Panc1 (cell line): ENCODE data around the gene PYGM. TPM values are rescaled to one million over a fixed set of nuclear protein-coding genes. Genes with fewer than 3 reads are reported as not detected.

ENCODE experiments used
- ATAC-seq: fragments of 200-7000 bp; cut with Tn5 transposase; 2 replicates; pipeline ENCODE4 v1.9.1; 2020; ENCODE audit warnings: mild to moderate bottlenecking, moderate library complexity
- BruUV-seq: library from RNA; stranded (reverse); fragments of 400-500 nt; replicated peaks from 2 replicates; lab custom pipeline; 2021; lab: Mats Ljungman, UMichigan
- CTCF ChIA-PET: fragments of 300-600 bp; sonication (Branson Sonifier 250); formaldehyde crosslinking; loops from one replicate; lab custom pipeline; 2022; ENCODE audit warnings: antibody characterized with exemption; lab: Charles Lee
- POLR2A ChIA-PET: fragments of 300-600 bp; sonication (Branson Sonifier 250); formaldehyde crosslinking; loops from one replicate; lab custom pipeline; 2022; ENCODE audit warnings: antibody characterized with exemption; lab: Charles Lee
- DNase-seq: peaks from one replicate; pipeline ENCODE4 v3.0.0-alpha.2; 2010; ENCODE audit warnings: low read depth, low spot score
- H3K27ac ChIP-seq: 2 replicates; pipeline ENCODE4 v1.5.1; 2011; ENCODE audit warnings: mild to moderate bottlenecking, low read length, inconsistent platforms
- H3K27me3 ChIP-seq: fragments of 200-500 bp; sonication (Bioruptor generic); 2 replicates; pipeline ENCODE4 v1.6.0; 2014; ENCODE audit warnings: low read length, inconsistent platforms; ENCODE audit not compliant: control insufficient read depth, insufficient read depth
- H3K36me3 ChIP-seq: fragments of 200-500 bp; sonication (Bioruptor generic); 2 replicates; pipeline ENCODE4 v1.5.1; 2014; ENCODE audit warnings: inconsistent platforms, mild to moderate bottlenecking, low read length, moderate library complexity; ENCODE audit not compliant: control insufficient read depth, insufficient read depth
- H3K4me1 ChIP-seq: 2 replicates; pipeline ENCODE4 v1.5.1; 2011; ENCODE audit warnings: inconsistent platforms, mild to moderate bottlenecking, low read length, moderate library complexity; ENCODE audit not compliant: control insufficient read depth, insufficient read depth
- H3K4me3 ChIP-seq, 2 experiments: 2 replicates each; pipeline ENCODE4 v1.5.1; 2011 to 2012; ENCODE audit warnings: low read depth in 2 of 2, low read length in 2 of 2, mild to moderate bottlenecking in 2 of 2, inconsistent platforms in 1 of 2, moderate library complexity in 1 of 2
- H3K9me3 ChIP-seq: fragments of 200-500 bp; sonication (Bioruptor generic); 2 replicates; pipeline ENCODE4 v1.5.1; 2014; ENCODE audit warnings: low read depth, mild to moderate bottlenecking, inconsistent platforms, low read length, moderate library complexity; ENCODE audit not compliant: control insufficient read depth, insufficient read depth
- CTCF ChIP-seq: fragments of 450-650 bp; IDR thresholded peaks from 2 replicates; pipeline ENCODE4 v1.5.1; 2017; ENCODE audit warnings: mild to moderate bottlenecking
- POLR2AphosphoS5 ChIP-seq: IDR thresholded peaks from 2 replicates; pipeline ENCODE4 v1.6.1; 2012; ENCODE audit warnings: mild to moderate bottlenecking, low read depth, low read length, moderate library complexity
- SIN3A ChIP-seq: IDR thresholded peaks from 2 replicates; pipeline ENCODE4 v1.6.1; 2012; ENCODE audit warnings: low read depth, mild to moderate bottlenecking, low read length, moderate library complexity, borderline replicate concordance; ENCODE audit not compliant: insufficient read depth
- TCF7L2 ChIP-seq: IDR thresholded peaks from 2 replicates; pipeline ENCODE4 v1.6.1; 2011; ENCODE audit warnings: mild to moderate bottlenecking, low read depth, low read length, inconsistent platforms
- in situ Hi-C: cut with HindIII; loops from 2 replicates; pipeline ENCODE4 v1.10.0; 2016; ENCODE audit warnings: low sequenced_read_pairs, low pct_unique_long_range_greater_than_20kb
- intact Hi-C: fragments of 100-400 bp; cut with micrococcal nuclease; formaldehyde crosslinking; loops from one replicate; pipeline ENCODE4 v1.10.0; 2022; ENCODE audit not compliant: unreplicated experiment
- total RNA-seq: library from RNA; stranded (reverse); gene quantifications from one replicate; pipeline ENCODE4 v1.2.1, GENCODE V29; 2021; ENCODE audit not compliant: unreplicated experiment
- TF ChIP-seq, protein P1 (sequence below), 2 experiments: IDR thresholded peaks; 2 replicates each; pipeline ENCODE4 v1.6.1; 2011 to 2012; ENCODE audit warnings: low read depth in 2 of 2, control low read depth in 1 of 2, low read length in 1 of 2, mild to moderate bottlenecking in 1 of 2, moderate library complexity in 1 of 2; ENCODE audit not compliant: insufficient read depth in 1 of 2

Gene PYGM
- total RNA-seq, 1 experiment from 2014 or later, result 0.39 TPM

DNA sequence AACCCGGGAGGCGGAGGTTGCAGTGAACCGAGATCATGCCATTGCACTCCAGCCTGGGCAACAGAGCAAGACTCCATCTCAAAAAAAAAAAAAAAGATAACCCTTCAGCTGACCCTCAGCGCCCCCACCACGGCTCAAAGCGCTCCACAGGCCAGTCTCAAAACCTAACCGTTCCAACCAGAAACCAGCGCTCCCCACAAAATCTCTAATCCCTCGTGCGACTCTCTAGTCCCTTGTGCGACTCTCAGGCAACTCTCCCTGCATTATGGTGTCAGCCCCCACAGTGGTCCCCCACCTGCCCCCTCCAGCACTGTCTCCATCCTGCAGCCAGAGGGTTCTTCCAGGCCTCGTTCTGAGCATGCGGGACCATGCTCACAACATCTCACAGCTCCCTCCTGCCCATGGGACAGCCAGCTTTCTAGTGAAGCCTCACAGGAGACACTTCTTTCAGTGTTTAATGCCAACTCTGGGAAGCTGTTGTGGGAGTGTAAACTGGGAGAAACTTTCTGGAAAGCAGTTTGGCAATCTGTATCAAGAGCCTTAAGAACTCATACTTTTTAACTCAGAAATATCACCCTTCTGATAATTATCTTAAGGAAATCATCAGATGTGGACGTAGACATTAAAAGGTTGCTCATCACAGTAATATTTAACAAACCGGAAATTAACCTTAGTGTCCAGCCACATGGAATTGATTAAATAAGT lies 11.7 kb downstream of the PYGM start:
- in situ Hi-C loops, result no loop called here
- ChIA-PET POLR2A (interaction anchor here (0.7 kb wide), 2 partner anchors 30 to 42 kb away, joined by 8 to 9 read pairs; no protein-coding TSS in a partner anchor), CTCF (interaction anchor here (0.8 kb wide), 1 partner anchor 88 kb away, joined by 5 read pairs; no protein-coding TSS in a partner anchor)
- no peak for TF ChIP-seq POLR2AphosphoS5
- TF ChIP-seq, protein P1, sequence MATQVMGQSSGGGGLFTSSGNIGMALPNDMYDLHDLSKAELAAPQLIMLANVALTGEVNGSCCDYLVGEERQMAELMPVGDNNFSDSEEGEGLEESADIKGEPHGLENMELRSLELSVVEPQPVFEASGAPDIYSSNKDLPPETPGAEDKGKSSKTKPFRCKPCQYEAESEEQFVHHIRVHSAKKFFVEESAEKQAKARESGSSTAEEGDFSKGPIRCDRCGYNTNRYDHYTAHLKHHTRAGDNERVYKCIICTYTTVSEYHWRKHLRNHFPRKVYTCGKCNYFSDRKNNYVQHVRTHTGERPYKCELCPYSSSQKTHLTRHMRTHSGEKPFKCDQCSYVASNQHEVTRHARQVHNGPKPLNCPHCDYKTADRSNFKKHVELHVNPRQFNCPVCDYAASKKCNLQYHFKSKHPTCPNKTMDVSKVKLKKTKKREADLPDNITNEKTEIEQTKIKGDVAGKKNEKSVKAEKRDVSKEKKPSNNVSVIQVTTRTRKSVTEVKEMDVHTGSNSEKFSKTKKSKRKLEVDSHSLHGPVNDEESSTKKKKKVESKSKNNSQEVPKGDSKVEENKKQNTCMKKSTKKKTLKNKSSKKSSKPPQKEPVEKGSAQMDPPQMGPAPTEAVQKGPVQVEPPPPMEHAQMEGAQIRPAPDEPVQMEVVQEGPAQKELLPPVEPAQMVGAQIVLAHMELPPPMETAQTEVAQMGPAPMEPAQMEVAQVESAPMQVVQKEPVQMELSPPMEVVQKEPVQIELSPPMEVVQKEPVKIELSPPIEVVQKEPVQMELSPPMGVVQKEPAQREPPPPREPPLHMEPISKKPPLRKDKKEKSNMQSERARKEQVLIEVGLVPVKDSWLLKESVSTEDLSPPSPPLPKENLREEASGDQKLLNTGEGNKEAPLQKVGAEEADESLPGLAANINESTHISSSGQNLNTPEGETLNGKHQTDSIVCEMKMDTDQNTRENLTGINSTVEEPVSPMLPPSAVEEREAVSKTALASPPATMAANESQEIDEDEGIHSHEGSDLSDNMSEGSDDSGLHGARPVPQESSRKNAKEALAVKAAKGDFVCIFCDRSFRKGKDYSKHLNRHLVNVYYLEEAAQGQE (IDR thresholded peaks at IDR 0.05; ENCODE audit: insufficient read depth in 1 of 2, low read depth in 2 of 2, low read length in 1 of 2), result no peak
- no peak for TF ChIP-seq TCF7L2
- no peak for TF ChIP-seq SIN3A
- TF ChIP-seq CTCF, result no peak
- no TSS peak for BruUV-seq
- Histone ChIP-seq H3K4me1 (peaks cover 13% of the 10 kb centered on the region), H3K9me3 (no peaks in the 10 kb centered on the region), H3K36me3 (no peaks in the 10 kb centered on the region), H3K27me3 (no peaks in the 10 kb centered on the region), H3K4me3 (no peak overlapping the region), H3K27ac (no peak overlapping the region)
- no peak for ATAC-seq
- intact Hi-C loops, result no loop called here
- DNase-seq, result no peak

DNA sequence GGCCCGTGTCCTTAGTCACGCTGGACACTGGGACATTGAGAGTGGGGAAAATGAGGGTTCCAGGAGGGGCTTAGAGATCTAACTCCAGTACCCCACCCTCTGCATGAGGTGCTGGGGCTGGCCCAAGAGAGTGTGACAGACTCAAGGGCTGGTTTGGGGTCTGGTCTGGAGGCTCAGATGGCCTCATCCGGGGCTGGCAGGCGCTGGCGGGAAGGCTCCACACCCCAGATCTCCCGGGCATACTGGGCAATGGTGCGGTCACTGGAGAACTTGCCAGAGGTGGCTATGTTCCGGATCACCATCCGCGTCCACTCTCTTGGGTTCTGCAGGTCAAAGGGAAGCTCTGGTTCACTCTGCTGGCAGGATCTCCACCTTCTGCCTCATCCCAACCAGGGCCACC lies 13.3 kb downstream of the PYGM start:
- Histone ChIP-seq H3K4me3 (no peak overlapping the region), H3K4me1 (peaks cover 13% of the 10 kb centered on the region), H3K36me3 (no peaks in the 10 kb centered on the region; the same call in 1 of the 2 replicates), H3K27me3 (no peaks in the 10 kb centered on the region), H3K9me3 (no peaks in the 10 kb centered on the region), H3K27ac (no peak overlapping the region)
- ATAC-seq, result no peak
- POLR2A ChIA-PET, result no interaction called here
- in situ Hi-C loops (no loop called here), intact Hi-C loops (no loop called here)
- CTCF ChIA-PET, result no interaction called here
- DNase-seq, result no peak
- no peak for TF ChIP-seq SIN3A
- no peak for TF ChIP-seq TCF7L2
- TF ChIP-seq, protein P1 (IDR thresholded peaks at IDR 0.05; ENCODE audit: insufficient read depth in 1 of 2, low read depth in 2 of 2, low read length in 1 of 2), result no peak
- no peak for TF ChIP-seq POLR2AphosphoS5
- TF ChIP-seq CTCF, result no peak
- no TSS peak for BruUV-seq
